Measurements from ENCODE around the gene NFIX.

- TF ChIP-seq, protein P1, sequence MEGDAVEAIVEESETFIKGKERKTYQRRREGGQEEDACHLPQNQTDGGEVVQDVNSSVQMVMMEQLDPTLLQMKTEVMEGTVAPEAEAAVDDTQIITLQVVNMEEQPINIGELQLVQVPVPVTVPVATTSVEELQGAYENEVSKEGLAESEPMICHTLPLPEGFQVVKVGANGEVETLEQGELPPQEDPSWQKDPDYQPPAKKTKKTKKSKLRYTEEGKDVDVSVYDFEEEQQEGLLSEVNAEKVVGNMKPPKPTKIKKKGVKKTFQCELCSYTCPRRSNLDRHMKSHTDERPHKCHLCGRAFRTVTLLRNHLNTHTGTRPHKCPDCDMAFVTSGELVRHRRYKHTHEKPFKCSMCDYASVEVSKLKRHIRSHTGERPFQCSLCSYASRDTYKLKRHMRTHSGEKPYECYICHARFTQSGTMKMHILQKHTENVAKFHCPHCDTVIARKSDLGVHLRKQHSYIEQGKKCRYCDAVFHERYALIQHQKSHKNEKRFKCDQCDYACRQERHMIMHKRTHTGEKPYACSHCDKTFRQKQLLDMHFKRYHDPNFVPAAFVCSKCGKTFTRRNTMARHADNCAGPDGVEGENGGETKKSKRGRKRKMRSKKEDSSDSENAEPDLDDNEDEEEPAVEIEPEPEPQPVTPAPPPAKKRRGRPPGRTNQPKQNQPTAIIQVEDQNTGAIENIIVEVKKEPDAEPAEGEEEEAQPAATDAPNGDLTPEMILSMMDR (IDR thresholded peaks at IDR 0.05), result no peak
- TF ChIP-seq POLR2A (IDR thresholded peaks at IDR 0.05), result no peak
These were observed 63.8 kb downstream of the NFIX start for GRCh38 chr19:13058951-13059660.
